ENCODE measurements around the gene CDC42SE2. TPM values are rescaled to one million over a fixed set of nuclear protein-coding genes. Genes with fewer than 3 reads are reported as not detected.

Gene CDC42SE2
- total RNA-seq, 1 donor from 2014 or later = 29.3 TPM

DNA sequence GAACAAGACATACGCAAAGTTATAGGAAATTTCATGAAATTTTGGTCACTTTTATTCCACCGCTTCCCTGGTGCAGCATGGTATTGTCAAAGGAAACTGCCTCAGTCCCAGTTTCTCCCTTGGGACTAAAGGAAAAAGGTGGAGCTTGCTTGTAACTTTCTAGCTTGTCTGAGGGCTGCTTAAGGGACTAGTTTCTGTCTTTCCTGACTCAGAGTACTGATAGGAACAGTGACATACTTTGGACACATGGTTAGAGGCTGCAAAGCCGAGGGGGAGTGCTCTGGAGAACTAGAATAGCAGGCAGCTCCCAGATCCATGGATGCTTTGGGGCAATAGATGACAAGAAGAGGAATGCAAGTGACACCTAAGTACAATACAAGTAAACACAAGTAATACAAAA, 136.7 kb downstream of the CDC42SE2 start:
- no peaks in the 10 kb centered on the region for H3K27me3 Mint-ChIP-seq
- DNase-seq (ENCODE audit: low spot score, unreplicated experiment) = no peak
- H3K36me3 Mint-ChIP-seq (ENCODE audit: insufficient read depth) = peaks cover 51% of the 10 kb centered on the region
- no peaks in the 10 kb centered on the region for H3K4me1 Mint-ChIP-seq (ENCODE audit: low read depth)
- H3K9me3 Mint-ChIP-seq (ENCODE audit: low read depth) = peaks cover 21% of the 10 kb centered on the region
- TF ChIP-seq CTCF (IDR thresholded peaks at IDR 0.05; ENCODE audit: unreplicated experiment) = no peak
- peak overlapping the region; percentile 31 for H3K27ac Mint-ChIP-seq
- H3K4me3 Mint-ChIP-seq (ENCODE audit: low read depth) = no peak overlapping the region

DNA sequence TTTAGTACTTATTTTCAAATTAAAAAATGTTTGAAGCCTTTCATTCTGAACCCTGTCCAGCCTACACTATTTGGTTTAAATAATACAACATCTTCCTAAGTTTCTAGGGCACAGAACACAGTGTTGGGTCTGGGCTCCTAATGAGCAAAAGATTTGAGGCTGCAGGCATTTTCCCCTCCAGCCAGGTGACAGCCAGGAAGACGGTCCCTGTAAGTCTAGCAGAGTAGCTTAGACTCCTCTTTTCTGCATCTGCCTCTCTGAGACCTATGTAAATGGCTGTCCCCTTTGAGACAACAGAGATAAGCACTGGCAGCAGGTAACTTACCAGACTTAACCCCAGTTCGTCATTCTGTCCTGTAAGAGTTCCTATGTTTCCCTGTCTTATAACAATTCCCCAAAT, 141.8 kb downstream of the CDC42SE2 start:
- Mint-ChIP-seq H3K4me3 (ENCODE audit: low read depth) (no peak overlapping the region), H3K4me1 (ENCODE audit: low read depth) (no peaks in the 10 kb centered on the region), H3K27ac (peak overlapping the region; percentile 82), H3K36me3 (ENCODE audit: insufficient read depth) (peaks cover 47% of the 10 kb centered on the region), H3K27me3 (no peaks in the 10 kb centered on the region), H3K9me3 (ENCODE audit: low read depth) (peaks cover 22% of the 10 kb centered on the region)
- no peak for TF ChIP-seq CTCF (IDR thresholded peaks at IDR 0.05; ENCODE audit: unreplicated experiment)
- no peak for DNase-seq (ENCODE audit: low spot score, unreplicated experiment)

DNA sequence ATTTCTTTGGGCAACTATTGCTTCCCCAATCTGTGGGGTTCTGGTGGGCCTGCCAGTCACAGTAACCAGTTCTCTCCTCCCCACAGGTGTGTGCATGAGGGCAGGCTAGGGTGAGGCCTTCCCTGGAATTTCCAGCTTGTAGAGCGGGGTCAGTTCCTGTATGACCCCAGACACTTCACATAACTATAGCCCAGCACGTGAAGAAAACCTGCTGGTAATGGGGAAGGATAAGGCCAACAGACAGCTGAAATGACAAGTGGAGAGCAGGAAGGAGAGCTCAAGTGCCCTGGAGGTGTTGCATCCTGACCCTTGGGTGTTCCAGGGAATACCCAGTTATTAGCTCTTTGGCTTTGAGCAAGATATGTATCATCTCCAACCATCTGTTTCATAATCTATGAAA, 142.2 kb downstream of the CDC42SE2 start:
- peak overlapping the region; percentile 82 for H3K27ac Mint-ChIP-seq
- H3K4me1 Mint-ChIP-seq (ENCODE audit: low read depth) = no peaks in the 10 kb centered on the region
- DNase-seq (ENCODE audit: low spot score, unreplicated experiment) = no peak
- H3K9me3 Mint-ChIP-seq (ENCODE audit: low read depth) = peaks cover 21% of the 10 kb centered on the region
- no peak overlapping the region for H3K4me3 Mint-ChIP-seq (ENCODE audit: low read depth)
- TF ChIP-seq CTCF (IDR thresholded peaks at IDR 0.05; ENCODE audit: unreplicated experiment) = no peak
- H3K27me3 Mint-ChIP-seq = no peaks in the 10 kb centered on the region
- H3K36me3 Mint-ChIP-seq (ENCODE audit: insufficient read depth) = peaks cover 46% of the 10 kb centered on the region

GRCh38 chr5:131406975-131407638, 143.3 kb downstream of the CDC42SE2 start:
- Mint-ChIP-seq H3K4me3 (ENCODE audit: low read depth) (no peak overlapping the region), H3K36me3 (ENCODE audit: insufficient read depth) (peaks cover 43% of the 10 kb centered on the region), H3K27me3 (no peaks in the 10 kb centered on the region), H3K4me1 (ENCODE audit: low read depth) (no peaks in the 10 kb centered on the region), H3K9me3 (ENCODE audit: low read depth) (peaks cover 21% of the 10 kb centered on the region), H3K27ac (no peak overlapping the region)
- DNase-seq (ENCODE audit: low spot score, unreplicated experiment) = no peak
- no peak for TF ChIP-seq CTCF (IDR thresholded peaks at IDR 0.05; ENCODE audit: unreplicated experiment)

GRCh38 chr5:131413605-131414559, 150.0 kb downstream of the CDC42SE2 start:
- H3K36me3 Mint-ChIP-seq (ENCODE audit: insufficient read depth) = peaks cover 18% of the 10 kb centered on the region

More at GRCh38 chr5:131413605-131414559, 150.0 kb downstream of the CDC42SE2 start:
- DNase-seq (ENCODE audit: low spot score, unreplicated experiment) = no peak
- H3K4me1 Mint-ChIP-seq (ENCODE audit: low read depth) = no peaks in the 10 kb centered on the region
- H3K27me3 Mint-ChIP-seq = no peaks in the 10 kb centered on the region
- no peak for TF ChIP-seq CTCF (IDR thresholded peaks at IDR 0.05; ENCODE audit: unreplicated experiment)
- H3K4me3 Mint-ChIP-seq (ENCODE audit: low read depth) = no peak overlapping the region
- H3K27ac Mint-ChIP-seq = no peak overlapping the region
- H3K9me3 Mint-ChIP-seq (ENCODE audit: low read depth) = peaks cover 10% of the 10 kb centered on the region
